SH-SY5Y (cell line): Measurements from ENCODE around the gene CDKL1.

Experiments used
- GATA2 ChIP-seq: IDR thresholded peaks from 2 replicates; pipeline ENCODE4 v1.6.1; 2011; ENCODE audit warnings: mild to moderate bottlenecking, low read depth, low read length
- GATA3 ChIP-seq: IDR thresholded peaks from 2 replicates; pipeline ENCODE4 v1.6.1; 2011; ENCODE audit warnings: low read depth, mild to moderate bottlenecking, low read length, moderate library complexity

GRCh38 chr14:50290306-50290705 lies 106.4 kb downstream of the CDKL1 start:
- TF ChIP-seq GATA2 (peak; percentile 47; the same call in 1 of the 2 replicates), GATA3 (peak; percentile 51)
